OCI-M2 (cell line): ENCODE results near the gene TMED9.
"Not testable (repeated sequence)": the region's sequence is repeated elsewhere in the genome, so short reads cannot be mapped to it uniquely, and the experiment has no call there.

Experiments
- DNase-seq: peaks from one replicate; lab custom pipeline; 2025; ENCODE audit not compliant: unreplicated experiment; lab: John Stamatoyannopoulos, UW

Gene TMED9

DNA sequence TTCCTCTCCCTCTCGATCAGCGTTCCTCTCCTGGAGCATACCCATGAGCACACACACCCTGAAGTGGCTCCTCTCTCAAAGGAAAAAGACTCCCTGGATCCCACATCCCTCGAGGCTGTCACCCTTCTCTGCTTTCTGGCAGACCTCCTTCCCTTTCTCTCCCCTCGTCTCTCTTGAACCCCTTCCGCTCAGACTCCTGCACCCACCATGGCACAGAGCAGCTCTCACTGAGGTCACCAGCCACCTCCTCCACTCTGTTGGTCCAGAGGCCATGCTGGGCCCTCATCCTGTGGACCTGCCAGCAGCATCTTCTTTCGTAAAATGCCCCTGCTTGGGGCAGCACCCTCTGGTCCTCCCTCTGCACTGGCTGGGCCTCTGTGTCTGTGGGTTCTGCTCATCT is 13.7 kb downstream of the TMED9 start:
- no peak for DNase-seq

DNA sequence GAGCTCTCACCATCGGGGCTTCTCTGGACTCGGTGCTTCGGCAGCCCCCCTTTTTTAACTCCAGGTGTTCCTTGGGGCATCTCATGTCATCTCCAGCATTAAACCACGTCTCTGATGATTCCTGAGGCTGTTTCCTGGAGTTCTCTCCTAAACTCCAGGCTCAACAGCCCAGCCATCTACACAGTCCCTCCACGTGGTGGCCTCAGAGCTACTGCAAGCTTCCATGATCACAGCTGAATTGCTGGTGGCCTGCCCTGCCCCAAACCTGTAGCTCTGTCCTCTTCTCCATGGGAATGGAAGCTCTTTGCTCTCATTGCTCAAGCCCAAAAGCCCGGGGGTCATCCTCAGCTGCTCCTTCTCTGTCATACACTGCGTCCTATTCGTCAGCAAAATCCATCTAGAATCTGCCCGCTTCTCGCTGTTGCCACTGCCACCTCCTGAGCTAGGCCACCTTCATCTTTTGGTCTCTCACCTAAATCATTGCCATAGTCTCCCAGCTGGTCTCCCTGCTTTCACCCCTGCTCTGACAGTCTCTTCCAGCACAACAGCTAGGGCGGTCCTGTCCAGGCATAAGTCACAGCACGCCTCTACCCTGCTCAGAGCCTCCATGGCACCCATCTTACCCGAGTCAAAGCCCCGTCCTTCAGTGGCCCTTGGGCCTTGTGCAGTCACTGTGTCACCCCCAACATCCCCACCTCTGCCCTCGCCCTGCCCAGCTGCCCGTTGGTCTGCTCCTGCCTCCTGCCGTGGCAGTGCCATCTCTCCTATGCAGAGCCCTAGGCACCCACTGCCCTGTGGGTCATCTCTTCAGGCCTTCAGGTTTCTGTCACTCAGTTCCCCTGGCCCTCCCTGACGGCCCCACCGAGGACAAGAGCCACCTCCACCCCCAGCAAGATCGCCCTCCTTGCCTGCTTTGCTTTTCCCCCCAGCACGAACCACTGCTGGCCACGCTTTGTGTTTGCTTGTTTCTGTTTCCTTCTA is 14.4 kb downstream of the TMED9 start:
- DNase-seq: no peak

DNA sequence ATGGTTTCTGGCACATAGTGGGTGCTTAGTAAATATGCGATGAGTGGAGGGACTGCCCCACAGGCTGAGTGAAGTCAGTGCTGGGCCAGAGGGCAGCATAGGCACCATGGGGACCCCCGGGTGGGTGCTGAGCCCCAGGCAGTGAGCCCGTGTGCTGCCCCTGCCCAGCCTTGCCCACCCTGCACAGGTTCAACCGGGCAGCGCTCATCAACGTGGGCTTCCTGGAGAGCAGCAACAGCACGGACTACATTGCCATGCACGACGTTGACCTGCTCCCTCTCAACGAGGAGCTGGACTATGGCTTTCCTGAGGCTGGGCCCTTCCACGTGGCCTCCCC is 15.1 kb downstream of the TMED9 start:
- DNase-seq: no peak

- no peak for DNase-seq
Observed at GRCh38 chr5:177607452-177608192, 15.6 kb downstream of the TMED9 start.

- no peak for DNase-seq
Observed at GRCh38 chr5:177608243-177609075, 16.5 kb downstream of the TMED9 start.

GRCh38 chr5:177609076-177610059 is 17.4 kb downstream of the TMED9 start:
- DNase-seq: no peak

GRCh38 chr5:177610131-177610769 is 18.2 kb downstream of the TMED9 start:
- no peak for DNase-seq

- no peak for DNase-seq
Observed at GRCh38 chr5:177610770-177611445, 18.9 kb downstream of the TMED9 start.

DNA sequence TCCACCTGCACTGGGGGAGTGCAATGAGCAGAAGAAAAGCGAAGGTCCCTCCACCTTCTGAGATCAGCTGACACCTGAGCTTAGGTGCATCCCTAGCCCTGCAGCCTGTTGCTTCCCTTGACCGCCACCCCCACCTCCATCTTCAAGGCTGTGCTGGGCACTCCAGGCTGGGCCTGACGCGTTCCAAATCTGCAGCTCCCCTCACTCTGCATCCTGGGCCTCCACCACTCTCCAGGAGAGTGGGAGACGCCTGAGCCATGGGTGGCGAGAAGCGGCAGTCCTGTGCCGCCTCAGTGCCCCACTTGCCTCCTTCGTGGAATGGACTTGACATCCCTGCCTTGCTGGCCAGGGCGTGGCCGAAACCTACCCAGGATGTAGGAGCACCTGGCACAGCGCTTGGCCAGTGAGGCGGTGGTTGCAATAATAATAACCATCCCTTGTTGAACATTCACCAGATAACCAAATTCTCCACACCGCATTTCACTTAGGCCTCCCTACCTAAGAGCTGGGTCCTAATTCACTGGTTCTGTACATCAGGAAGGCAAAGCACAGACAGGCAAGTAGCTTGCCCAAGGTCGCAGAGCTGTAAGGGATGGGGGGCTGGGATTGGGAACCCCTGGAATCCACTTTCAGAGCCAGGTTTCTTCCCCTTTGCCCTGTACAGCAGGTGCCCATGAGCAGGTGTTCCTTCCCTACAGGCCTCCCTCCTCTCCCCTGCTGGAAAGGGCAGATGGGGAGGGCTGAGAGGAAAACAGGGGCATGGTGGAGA is 19.6 kb downstream of the TMED9 start:
- no peak for DNase-seq

GRCh38 chr5:177612215-177612673 is 20.2 kb downstream of the TMED9 start:
- no peak for DNase-seq

DNA sequence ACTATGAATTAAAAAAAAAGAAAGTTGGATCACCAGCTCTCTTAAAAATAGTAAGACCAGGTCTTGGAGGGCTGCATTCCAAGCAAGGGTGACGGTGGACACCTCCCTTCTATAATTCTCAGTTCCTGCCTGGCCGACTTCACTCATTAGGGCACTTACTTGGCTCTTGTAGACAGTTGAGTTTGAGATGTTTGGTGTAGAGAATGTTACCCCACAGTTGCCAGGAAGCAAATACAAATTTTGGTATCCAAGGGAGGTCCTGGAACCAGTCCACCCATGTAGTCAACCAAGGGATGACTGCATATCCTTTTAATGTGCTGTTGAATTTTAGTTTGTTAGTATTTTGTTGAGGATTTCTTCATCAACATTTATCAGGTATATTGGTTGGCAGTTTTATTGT is 28.6 kb downstream of the TMED9 start:
- no peak for DNase-seq

- DNase-seq: not testable (repeated sequence)
Observed at GRCh38 chr5:177624172-177624571, 32.2 kb downstream of the TMED9 start.

- not testable (repeated sequence) for DNase-seq
Observed at GRCh38 chr5:177630186-177630585, 38.2 kb downstream of the TMED9 start.

DNA sequence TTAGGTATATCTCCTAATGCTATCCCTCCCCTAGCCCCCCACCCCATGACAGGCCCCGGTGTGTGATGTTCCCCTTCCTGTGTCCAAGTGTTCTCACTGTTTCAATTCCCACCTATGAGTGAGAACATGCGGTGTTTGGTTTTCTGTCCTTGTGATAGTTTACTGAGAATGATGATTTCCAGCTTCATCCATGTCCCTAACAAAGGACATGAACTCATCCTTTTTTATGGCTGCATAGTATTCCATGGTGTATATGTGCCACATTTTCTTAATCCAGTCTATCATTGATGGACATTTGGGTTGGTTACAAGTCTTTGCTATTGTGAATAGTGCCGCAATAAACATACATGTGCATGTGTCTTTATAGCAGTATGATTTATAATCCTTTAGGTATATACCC is 42.9 kb downstream of the TMED9 start:
- not testable (repeated sequence) for DNase-seq

DNA sequence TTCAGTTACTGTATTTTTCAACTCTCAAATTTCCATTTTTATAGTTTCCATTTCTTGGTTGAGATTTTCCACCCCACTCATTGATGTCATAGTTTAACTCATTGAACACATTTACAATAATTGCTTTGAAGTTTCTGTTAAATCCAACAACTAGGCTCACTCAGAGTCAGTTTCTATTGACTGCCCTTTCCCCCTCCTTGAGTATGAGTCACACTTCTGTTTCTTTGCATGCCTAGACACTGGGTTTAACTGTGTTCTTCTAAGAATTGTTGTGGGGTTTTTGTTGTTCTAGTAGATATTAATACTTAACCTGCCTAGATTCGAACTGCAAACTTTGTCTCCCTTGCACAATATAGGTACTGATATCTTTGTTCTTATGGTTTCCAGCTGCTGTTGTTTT is 53.5 kb downstream of the TMED9 start:
- not testable (repeated sequence) for DNase-seq
